Ecto neural progenitor cell (in vitro differentiated cells): Measurements from ENCODE around the gene MTUS2.

ENCODE experiments used
- DNase-seq: peaks from one replicate; pipeline ENCODE4 v3.0.0-alpha.2; 2018; ENCODE audit warnings: low spot score

The MTUS2 gene

GRCh38 chr13:28859069-28859468 lies 38.9 kb downstream of the MTUS2 start:
- no peak for DNase-seq

GRCh38 chr13:28859717-28860116 lies 39.6 kb downstream of the MTUS2 start:
- no peak for DNase-seq

GRCh38 chr13:28864544-28864943 lies 44.4 kb downstream of the MTUS2 start:
- DNase-seq, result no peak

- no peak for DNase-seq
These were observed 45.1 kb downstream of the MTUS2 start for GRCh38 chr13:28865149-28865744.

- DNase-seq, result no peak
These were observed 45.8 kb downstream of the MTUS2 start for GRCh38 chr13:28865951-28866350.

- DNase-seq, result no peak
These were observed 46.8 kb downstream of the MTUS2 start for GRCh38 chr13:28866932-28867331.

GRCh38 chr13:28867564-28867963 lies 47.4 kb downstream of the MTUS2 start:
- no peak for DNase-seq

GRCh38 chr13:28872427-28873176 lies 52.5 kb downstream of the MTUS2 start:
- no peak for DNase-seq

- no peak for DNase-seq
These were observed 55.9 kb downstream of the MTUS2 start for GRCh38 chr13:28875846-28876615.

GRCh38 chr13:28877408-28877807 lies 57.3 kb downstream of the MTUS2 start:
- no peak for DNase-seq

GRCh38 chr13:28885181-28885580 lies 65.0 kb downstream of the MTUS2 start:
- no peak for DNase-seq

- no peak for DNase-seq
These were observed 69.1 kb downstream of the MTUS2 start for GRCh38 chr13:28889086-28889732.

- DNase-seq, result no peak
These were observed 70.6 kb downstream of the MTUS2 start for GRCh38 chr13:28890712-28891111.

GRCh38 chr13:28918030-28918429 lies 97.9 kb downstream of the MTUS2 start:
- DNase-seq, result no peak

GRCh38 chr13:28922341-28922740 lies 102.2 kb downstream of the MTUS2 start:
- DNase-seq, result no peak

- no peak for DNase-seq
These were observed 115.0 kb downstream of the MTUS2 start for GRCh38 chr13:28935104-28935503.

GRCh38 chr13:28942906-28943305 lies 122.8 kb downstream of the MTUS2 start:
- no peak for DNase-seq

GRCh38 chr13:28953714-28954418 lies 133.7 kb downstream of the MTUS2 start:
- no peak for DNase-seq

- DNase-seq, result no peak
These were observed 134.2 kb downstream of the MTUS2 start for GRCh38 chr13:28954419-28954725.

GRCh38 chr13:28954810-28955209 lies 134.7 kb downstream of the MTUS2 start:
- DNase-seq, result no peak

- DNase-seq, result no peak
These were observed 135.3 kb downstream of the MTUS2 start for GRCh38 chr13:28955264-28955966.

GRCh38 chr13:28958018-28958417 lies 137.9 kb downstream of the MTUS2 start:
- no peak for DNase-seq
